Cardiac septum (tissue), 1 donor: Measurements from ENCODE around the gene PTPRN2. TPM values are rescaled to one million over a fixed set of nuclear protein-coding genes. Genes with fewer than 3 reads are reported as not detected.
A peak's percentile ranks its signal among the peaks of the same experiment; 100 is the strongest.

Source experiments
- DNase-seq: peaks from one replicate; pipeline ENCODE4 v3.0.0-alpha.2; 2020; ENCODE audit warnings: low spot score
- intact Hi-C: fragments of 100-400 bp; cut with DNase I; formaldehyde crosslinking; loops from one replicate; pipeline ENCODE4 v1.14.0; 2022
- total RNA-seq: library from RNA; stranded (reverse); fragmentation: NEBNext Ultra II Directional; extraction: Animal tissue kit (Norgen Biotek cat#: 25700); gene quantifications from one replicate; pipeline ENCODE4 v1.2.1, GENCODE V29; 2021
- donor health status: DM: no; HTN: no; CAD: no.

PTPRN2 gene
- total RNA-seq, 1 donor from 2014 or later: 0.92 TPM

DNA sequence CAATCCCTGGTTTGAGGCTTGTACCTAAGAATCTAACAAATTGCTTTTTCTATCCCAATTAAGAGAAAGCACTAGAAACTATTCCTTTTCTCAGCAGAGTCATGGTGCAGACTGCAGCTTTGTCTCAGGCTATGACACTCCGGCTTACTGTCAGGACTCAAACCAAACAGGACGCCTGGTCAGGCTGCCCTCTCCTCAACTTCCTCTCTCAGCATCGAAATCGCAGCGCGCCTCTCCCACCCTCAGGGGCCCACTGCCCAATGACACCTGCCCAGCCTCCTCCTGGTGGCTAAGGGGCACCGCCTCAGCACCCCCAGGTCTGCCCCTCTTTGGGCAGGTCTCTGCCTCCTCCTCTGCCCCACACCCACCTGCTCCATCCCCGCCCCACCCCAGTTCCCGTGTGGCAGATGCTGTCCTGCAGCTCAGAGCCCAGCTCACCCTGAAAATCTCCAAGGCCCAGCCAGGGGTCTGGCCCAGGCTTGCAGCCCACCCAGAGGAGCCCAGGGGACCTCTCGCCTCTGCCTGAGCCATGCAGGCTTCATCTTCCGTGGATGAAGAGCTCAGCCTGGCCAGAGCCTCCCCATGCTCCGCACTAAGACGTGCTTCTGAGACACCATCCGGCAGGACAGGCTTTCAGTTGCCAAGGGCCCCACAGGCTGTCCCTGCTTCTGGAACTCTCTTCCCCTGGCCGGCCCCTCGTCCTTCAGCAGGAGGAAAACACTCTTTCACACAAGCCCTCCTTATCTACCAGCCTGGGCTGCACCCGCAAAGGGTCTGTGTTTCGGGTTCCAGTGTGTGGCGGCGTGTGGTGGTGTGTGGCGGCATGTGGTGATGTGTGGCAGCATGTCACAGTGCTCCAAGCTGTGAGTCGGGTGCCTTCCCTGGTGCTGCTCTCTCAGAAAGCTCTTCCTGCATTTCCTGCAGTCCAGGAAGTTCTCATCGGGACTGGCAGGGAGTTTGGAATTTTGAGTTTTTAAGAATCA lies 16.4 kb upstream of the PTPRN2 start:
- intact Hi-C loops: no loop called here
- DNase-seq: peak; percentile 49

DNA sequence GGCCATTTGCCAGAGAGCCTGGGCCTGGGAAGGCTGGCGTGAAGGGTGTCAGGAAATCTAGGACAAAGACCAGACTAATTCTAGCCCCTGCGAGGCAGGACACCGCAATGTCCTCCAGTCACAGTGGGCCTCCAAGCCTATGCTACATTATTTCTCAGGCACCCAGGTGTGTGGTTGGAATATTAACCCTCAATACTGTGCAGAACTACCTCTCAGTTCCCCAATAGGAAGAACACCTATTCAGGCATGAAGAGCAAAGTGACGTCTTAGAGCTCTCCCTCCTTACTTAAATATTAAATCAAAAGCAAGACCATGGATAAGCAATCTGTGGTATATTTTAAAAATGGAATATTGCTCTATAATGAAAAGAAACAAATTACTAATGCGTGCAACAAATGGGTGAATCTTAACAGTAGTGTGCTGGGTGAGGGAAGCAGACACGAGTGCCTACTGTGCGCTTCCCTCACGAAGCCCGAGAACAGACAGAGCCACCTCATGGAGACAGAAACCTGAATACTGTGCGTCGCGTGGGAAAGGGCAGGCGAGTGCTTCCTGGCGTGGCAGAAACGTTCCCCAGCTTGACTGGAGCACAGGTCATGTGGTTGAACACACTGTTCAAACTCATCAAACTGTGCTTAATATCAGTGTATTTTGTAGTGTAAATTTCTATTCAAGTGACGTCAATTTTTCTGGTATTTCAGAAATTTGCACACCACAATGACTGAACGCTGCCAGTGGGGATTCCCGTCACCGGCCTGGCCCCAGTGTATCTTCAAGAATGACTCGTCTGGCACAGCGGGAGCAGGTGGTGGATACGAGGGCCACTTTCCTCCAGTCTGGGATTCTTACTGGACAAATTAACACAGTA lies 15.5 kb upstream of the PTPRN2 start:
- DNase-seq: peak; percentile 60

DNA sequence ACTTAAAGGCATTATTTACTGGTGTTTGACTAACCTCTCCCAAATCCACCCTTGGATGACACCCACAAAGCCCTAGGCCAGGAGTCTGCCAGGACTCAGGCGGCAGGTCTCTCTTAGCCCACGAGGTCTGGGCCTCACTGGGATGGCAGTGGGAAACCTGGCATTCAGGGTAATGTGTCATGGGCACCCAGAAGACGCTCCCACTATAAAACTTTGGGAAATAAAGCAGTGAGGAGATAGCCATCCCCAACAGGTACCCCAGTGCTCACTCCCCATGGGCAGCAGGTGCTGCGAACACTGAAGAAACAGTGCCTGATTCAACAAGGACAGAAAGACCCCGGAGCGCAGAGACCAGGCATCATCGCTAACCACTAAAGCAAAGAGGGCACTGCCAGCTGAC lies 14.4 kb upstream of the PTPRN2 start:
- peak; percentile 60 for DNase-seq
- intact Hi-C loops: no loop called here

More for the DNA sequence above, 15.5 kb upstream of the PTPRN2 start:
- intact Hi-C loops: no loop called here

DNA sequence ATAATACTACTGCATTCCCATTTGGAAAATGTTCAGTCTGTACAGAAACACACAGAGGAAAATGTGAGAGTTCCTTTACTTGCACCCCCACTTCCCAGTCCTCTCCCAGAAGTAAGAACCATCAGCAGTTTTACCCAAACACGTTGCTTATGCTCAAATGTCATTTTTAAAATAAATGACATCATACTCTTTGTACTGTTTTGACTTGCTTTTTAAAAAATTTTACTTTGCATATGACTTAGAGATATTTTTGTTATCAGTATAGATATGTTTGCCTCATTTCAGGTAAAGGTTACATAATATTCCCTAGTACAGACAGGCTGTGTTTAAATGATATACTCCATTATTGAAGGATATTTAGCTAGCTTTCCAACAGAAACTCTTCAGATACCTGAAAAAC lies 13.5 kb upstream of the PTPRN2 start:
- intact Hi-C loops: no loop called here
- no peak for DNase-seq

DNA sequence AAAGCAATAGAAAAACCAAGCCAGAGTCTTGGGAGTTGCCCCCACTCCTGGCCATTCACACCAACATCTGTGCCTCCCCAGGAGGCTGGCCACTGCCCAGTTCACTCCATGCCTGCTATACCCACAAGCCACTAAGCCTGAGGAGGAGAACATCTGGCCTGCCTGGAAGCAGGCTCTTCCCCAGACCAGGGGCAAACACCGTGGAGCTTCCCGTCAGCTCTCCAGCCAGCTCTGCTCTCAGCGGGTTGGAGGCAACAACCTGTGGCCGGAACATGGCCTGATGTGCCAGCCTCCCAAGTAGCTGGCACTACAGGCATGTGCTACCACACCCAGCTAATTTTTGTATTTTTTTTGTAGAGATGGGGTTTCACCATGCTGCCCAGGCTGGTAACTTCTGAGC lies 9.1 kb upstream of the PTPRN2 start:
- intact Hi-C loops: no loop called here
- DNase-seq: peak; percentile 47

DNA sequence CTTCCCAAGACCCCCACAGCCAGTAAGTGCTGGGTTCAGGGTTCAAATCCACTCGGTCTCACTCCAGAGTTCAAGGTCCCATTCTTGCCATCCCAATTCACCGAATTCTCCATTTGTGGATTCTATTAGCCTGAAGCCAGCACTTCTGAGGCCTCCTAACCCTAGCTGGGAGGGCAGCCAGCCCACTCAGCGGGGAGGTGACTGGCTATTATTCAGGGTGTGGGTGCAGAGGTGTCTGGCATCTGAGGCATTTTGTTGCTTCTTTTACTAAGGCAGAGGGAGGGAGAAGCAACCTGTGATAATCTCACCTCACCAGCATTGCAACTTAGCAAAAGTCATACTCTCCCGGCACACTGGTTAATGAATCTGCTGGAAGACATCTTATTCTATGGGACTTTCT lies 8.7 kb upstream of the PTPRN2 start:
- intact Hi-C loops: no loop called here
- DNase-seq: peak; percentile 36

DNA sequence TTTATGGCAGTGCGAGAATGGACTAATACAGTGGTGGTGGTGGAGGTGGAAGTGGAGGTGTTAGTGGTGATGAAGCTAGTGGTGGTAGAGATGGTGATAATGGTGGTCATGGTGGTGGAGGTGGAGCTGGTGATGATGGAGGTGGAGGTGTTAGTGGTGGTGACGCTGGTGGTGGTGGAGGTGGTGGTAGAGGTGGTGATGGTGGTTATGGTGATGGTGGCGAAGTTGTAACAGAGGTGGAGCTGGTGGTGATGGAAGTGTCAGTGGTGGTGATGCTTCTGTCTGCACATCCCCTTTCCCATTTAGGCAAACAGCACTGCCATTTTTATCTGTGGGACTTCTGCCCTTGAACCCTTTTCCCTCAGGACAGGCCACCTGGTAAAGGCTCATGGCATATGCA lies 7.4 kb upstream of the PTPRN2 start:
- intact Hi-C loops: no loop called here
- DNase-seq: no peak

DNA sequence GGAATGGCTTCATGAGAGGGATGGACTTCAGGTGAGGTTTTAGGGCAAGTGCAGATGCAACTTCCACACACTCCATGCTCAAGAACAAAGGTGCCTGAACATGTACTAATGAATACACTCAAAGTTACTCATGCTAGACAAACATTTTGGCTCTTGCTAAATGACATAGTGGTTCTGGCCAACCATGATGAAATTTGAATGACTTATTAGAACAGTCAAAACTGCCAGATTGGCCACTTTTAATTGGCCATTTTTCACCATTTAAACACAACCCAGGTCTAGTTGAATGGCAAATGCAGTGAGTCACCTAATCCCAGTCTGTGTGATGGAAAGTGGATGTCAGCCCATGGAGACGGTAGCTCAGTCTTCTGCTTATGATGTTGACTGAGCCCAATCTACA lies 4.9 kb upstream of the PTPRN2 start:
- intact Hi-C loops: no loop called here

DNA sequence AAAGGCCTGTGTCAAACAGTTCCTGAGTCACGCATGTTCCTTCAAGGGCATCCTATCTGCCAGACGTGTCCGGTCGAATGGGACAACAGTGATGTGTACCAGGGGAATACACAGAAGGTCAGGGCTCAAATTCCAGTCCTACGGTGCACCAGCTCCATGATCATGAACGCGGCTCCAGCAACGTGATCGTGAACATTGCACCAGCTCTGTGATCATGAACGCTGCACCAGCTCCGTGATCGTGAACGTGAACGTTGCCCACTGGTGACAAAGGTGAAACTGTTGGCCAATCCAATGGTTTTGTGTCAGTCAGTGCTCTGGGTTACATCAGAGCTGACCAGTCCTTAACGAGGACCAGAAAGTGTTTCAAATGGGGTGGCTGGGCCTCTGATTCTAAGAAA lies 4.3 kb upstream of the PTPRN2 start:
- intact Hi-C loops: no loop called here

More for the DNA sequence above, 4.9 kb upstream of the PTPRN2 start:
- no peak for DNase-seq

DNA sequence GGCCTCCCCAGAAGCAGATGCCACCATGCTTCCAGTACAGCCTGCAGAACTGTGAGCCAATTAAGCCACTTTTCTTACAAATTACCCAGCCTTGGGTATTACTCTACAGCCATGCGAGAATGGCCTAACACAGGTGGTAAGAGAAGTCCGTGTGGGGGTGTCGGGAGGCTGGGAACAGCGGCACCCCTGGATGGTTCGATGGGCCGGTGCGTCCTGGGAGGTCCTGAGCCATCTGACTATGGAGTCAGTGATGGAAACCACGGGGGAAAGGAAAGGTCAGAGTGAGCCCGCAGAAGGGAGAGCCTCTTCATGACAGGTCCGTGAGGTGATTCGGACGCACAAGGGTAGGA lies 2.5 kb upstream of the PTPRN2 start:
- intact Hi-C loops: no loop called here
- no peak for DNase-seq

More for the DNA sequence above, 4.3 kb upstream of the PTPRN2 start:
- peak; percentile 39 for DNase-seq

DNA sequence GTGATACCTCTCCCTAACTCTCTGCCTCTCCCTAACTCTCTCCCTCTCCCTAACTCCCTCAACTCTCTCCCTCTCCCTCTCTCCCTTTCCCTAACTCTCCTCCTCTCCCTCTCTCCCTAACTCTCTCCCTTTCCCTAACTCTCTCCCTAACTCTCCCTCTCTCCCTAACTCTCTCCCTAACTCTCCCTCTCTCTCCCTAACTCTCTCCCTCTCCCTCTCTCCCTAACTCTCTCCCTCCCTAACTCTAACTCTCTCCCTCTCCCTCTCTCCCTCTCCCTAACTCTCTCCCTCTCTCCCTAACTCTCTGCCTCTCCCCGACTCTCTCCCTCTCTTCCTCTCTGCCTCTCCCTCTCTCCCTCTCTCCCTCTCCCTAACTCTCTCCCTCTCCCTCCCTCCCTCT lies 2.0 kb upstream of the PTPRN2 start:
- intact Hi-C loops: no loop called here
- no peak for DNase-seq

DNA sequence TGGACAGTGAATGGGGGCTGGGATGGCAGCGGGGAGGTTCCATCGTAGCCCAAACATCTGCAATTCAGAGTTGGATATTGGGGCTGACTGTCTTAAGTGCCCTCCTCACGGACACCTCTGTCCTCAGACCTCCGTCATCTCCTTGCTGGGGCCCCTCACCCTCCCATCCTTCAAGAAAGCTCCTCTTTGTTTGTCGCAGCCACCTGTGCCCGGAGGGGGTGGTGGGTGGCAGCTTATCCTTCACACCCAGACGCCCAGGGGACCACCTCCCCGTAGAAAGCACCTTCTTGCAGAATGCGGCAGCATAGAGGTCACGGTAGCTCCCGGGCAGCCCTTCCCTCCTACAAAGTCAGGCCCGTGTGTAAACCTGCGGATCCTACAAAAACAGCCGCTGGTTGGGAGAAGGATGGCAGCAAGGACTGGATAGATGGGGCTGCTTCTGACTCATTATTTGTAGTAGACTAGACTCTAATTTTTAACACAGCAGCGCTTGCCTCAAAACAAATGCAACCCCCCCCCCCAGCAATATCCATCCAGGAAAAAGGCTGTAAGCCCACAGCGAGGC lies 1.3 kb upstream of the PTPRN2 start:
- intact Hi-C loops: no loop called here
- DNase-seq: peak; percentile 62

DNA sequence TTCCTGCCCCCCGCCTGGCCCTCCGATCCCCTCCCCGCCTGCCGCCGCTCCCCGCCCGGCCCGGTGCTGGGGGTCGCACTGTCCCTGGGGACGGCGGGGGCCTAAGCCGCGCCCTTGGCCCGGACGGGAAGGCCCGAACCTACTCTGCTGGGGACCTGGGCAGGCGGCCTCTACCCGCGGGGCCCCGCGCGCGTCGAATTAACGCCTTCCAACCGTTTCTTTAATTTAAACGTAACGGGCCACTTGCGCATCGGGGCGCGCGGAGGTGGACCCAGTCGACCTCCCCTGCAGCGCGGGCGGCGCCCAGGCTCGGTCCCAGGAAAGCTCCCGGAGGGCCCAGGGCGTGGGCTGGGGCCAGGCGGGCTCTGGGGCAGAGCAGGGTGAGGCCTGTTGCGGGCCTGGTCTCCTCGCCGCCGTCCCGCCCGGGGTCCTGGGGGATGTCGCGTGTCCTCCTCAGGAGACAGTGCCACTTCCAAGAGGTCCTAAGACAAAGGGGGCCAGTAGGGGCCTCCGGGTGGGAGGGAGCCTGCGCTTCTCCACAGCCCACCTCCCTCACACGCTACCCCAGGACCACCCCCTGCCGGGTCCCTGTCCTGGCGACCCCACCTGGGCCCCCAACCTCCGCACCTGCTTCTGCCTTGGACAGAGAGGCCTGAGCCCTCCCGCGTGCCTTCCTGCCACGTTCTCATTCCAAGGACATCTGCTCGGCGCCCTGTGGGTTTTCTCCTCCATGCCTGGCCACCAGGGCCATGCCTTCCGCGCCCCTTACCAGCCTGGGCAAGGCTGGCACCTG lies 658 bp upstream of the PTPRN2 start:
- intact Hi-C loops: no loop called here
- peak; percentile 38 for DNase-seq

DNA sequence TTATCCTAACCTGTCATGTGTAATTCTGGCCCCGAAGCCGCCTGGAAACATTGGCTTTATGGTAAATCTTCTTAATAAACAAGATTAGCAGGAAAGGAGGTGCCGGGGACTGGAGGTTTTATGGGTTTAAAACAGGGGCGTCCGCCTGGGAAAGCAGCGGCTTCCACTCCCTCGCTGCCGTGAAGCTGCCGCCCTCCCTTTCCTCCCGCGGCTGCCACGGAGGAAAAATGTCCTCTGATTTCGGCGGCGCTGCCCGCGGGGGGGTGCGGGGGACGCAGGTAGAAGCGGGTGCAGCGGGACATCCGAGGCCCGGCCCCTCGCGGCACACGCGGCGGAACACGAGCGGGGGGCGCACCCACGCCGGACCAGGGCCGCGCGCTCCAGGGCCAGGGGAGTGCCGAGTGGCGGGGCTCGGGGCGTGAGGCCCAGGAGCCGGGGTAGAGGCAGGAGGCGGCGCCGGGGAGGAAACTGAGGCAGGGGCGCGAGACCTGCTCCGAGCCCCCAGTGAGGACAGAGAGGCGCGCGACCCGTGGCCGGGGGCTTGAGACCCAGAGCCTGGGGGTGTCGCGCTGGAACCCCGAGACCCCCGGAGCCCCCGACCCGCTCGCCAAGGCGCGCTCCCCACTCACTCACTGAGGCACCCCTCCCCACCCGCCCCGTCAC lies 993 bp downstream of the PTPRN2 start:
- DNase-seq: peak; percentile 49
- intact Hi-C loops: no loop called here

DNA sequence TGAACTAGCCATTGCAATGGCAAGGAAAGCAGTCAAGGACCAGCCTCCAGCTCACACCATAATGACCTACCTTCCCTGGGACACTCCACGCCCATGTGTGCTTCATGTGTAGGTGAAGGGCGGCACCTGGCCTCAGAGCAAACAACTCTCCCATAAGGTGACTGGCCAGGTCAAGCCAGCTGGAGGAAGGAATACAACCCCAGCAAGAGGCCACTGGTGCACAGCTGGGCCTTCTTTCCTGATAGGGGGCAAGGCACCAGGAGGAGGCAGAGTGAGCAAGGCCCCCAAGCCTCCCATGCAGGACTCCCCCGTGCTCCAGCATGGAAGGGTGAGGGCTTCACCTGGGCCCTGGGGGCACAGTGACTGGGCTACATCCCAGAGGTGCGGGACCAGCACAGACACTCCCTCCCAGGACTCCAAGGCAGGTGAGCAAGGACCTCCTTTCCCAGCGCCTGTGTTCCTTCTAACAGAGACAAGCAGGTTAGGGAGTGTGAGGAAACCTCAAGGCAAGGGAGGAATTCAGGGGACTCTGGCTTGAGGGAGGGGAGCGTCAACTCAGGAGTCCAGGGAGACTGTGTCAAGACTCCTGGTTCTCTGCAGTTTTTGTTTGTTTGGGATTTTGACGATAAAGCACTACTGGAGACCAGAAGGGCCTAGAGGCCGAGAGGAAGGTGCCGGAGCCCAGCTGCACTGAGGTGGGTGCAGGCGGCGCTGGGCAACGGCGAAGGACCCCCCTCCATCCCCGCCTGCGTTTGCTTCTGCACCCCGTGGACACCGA lies 1.7 kb downstream of the PTPRN2 start:
- intact Hi-C loops: no loop called here
- peak; percentile 58 for DNase-seq

DNA sequence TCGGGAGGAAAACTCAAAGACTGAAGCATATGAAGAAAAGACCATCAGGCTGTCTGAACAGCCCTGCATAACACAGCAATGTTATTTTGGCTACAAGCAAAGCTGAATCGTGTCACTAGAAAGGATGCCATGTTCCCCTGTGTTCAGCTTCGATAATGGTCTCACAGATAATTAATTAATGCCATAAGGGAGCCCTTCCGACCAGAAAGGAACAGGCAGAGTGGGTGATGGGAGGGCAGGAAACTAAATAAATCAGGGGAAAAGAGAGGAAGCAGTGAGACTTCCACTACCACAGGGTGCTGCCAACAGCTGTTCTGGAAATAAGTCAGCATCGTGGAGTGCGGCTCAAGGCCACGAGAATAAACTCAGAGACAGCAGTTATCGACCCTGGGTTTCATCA lies 3.2 kb downstream of the PTPRN2 start:
- no peak for DNase-seq

DNA sequence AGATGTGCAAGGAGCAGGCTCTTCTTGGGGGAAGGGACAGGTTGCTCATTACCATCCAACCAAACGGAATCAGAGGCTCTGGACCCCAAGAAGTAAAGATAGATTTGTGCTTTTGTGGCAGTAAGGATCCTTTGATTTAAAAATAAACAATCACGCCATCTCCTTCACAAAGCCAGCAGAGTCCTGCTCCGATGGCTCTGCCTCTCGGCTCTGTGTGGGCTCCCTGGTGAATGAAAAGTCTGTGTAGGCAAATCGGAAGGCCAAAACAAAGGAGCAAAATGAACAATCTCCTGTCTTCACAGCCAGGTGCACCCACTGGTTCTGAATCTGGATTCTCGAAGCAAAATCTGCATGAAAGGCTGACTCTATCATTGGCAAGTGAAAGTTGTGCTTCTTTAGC lies 3.8 kb downstream of the PTPRN2 start:
- intact Hi-C loops: no loop called here
- DNase-seq: no peak

More for the DNA sequence above, 3.2 kb downstream of the PTPRN2 start:
- intact Hi-C loops: no loop called here

DNA sequence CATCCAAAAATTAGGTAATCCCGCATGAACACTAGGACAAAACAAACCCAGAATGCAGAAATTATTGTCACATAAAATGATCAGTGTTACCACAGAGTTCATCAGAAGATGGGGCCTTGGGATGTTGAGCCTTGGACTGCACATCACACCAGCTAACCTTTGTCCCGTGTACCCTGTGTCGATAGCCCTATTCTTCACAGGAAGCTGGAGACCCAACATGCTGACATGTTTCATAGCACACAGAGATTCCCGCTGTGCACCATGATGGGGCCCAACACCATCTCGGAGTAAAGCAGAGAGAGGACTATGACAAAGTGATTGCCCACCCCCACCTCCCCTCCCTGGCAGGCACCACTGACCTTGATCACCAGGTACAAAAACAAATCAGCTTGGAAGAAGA lies 4.5 kb downstream of the PTPRN2 start:
- intact Hi-C loops: no loop called here

More for the DNA sequence above, 4.5 kb downstream of the PTPRN2 start:
- DNase-seq: peak; percentile 3
